Ishikawa (cell line): ENCODE data around the gene USP12.

Experiments used
- CEBPB ChIP-seq: IDR thresholded peaks from 2 replicates; pipeline ENCODE4 v1.6.1; 2012
- CREB1 ChIP-seq: IDR thresholded peaks from 2 replicates; pipeline ENCODE4 v1.6.1; 2012; ENCODE audit warnings: low read depth
- EGR1 ChIP-seq: IDR thresholded peaks from 2 replicates; pipeline ENCODE4 v1.6.1; 2012
- EP300 ChIP-seq: IDR thresholded peaks from 2 replicates; pipeline ENCODE4 v1.6.1; 2012; ENCODE audit warnings: borderline replicate concordance
- FOXM1 ChIP-seq: IDR thresholded peaks from 2 replicates; pipeline ENCODE4 v1.6.1; 2012; ENCODE audit warnings: low read depth, borderline replicate concordance
- MAX ChIP-seq: IDR thresholded peaks from 2 replicates; pipeline ENCODE4 v1.6.1; 2012
- NFIC ChIP-seq: IDR thresholded peaks from 2 replicates; pipeline ENCODE4 v1.6.1; 2012
- RAD21 ChIP-seq: IDR thresholded peaks from 2 replicates; pipeline ENCODE4 v1.6.1; 2012; ENCODE audit warnings: low read depth
- REST ChIP-seq: IDR thresholded peaks from 2 replicates; pipeline ENCODE4 v1.6.1; 2012; ENCODE audit warnings: low read depth, mild to moderate bottlenecking
- TAF1 ChIP-seq: IDR thresholded peaks from 2 replicates; pipeline ENCODE4 v1.6.1; 2012; ENCODE audit warnings: low read depth, mild to moderate bottlenecking
- TCF12 ChIP-seq: IDR thresholded peaks from 2 replicates; pipeline ENCODE4 v1.6.1; 2012; ENCODE audit warnings: low read depth
- TEAD4 ChIP-seq: IDR thresholded peaks from 2 replicates; pipeline ENCODE4 v1.6.1; 2012
- USF1 ChIP-seq: IDR thresholded peaks from 2 replicates; pipeline ENCODE4 v1.6.1; 2012
- YY1 ChIP-seq: IDR thresholded peaks from 2 replicates; pipeline ENCODE4 v1.6.1; 2012; ENCODE audit warnings: low read depth
- ZBTB7A ChIP-seq: IDR thresholded peaks from 2 replicates; pipeline ENCODE4 v1.6.1; 2012; ENCODE audit warnings: low read depth

Gene USP12

GRCh38 chr13:27128825-27129627, 42.6 kb downstream of the USP12 start:
- no peak for TF ChIP-seq TCF12
- no peak for TF ChIP-seq NFIC
- TF ChIP-seq TEAD4, result no peak
- TF ChIP-seq RAD21, result no peak
- no peak for TF ChIP-seq USF1
- TF ChIP-seq ZBTB7A, result no peak
- no peak for TF ChIP-seq REST
- TF ChIP-seq CEBPB, result no peak
- TF ChIP-seq EGR1, result no peak
- no peak for TF ChIP-seq MAX
- TF ChIP-seq EP300, result no peak
- TF ChIP-seq TAF1, result no peak
- no peak for TF ChIP-seq FOXM1
- no peak for TF ChIP-seq CREB1
- TF ChIP-seq YY1, result no peak

GRCh38 chr13:27126859-27127258, 44.8 kb downstream of the USP12 start:
- TF ChIP-seq YY1 (no peak), USF1 (no peak), TCF12 (no peak), REST (no peak), FOXM1 (no peak), TAF1 (no peak), ZBTB7A (no peak), RAD21 (no peak), MAX (no peak), NFIC (no peak), TEAD4 (no peak), EP300 (no peak), EGR1 (no peak)

- TF ChIP-seq REST, result no peak
- TF ChIP-seq TAF1, result no peak
- no peak for TF ChIP-seq NFIC
- TF ChIP-seq YY1, result no peak
- no peak for TF ChIP-seq MAX
- TF ChIP-seq EGR1, result no peak
- TF ChIP-seq EP300, result no peak
- TF ChIP-seq CREB1, result no peak
- no peak for TF ChIP-seq FOXM1
- TF ChIP-seq TCF12, result no peak
- TF ChIP-seq RAD21, result no peak
- no peak for TF ChIP-seq ZBTB7A
- TF ChIP-seq CEBPB, result no peak
- no peak for TF ChIP-seq TEAD4
- no peak for TF ChIP-seq USF1
These were observed 46.0 kb downstream of the USP12 start for GRCh38 chr13:27125357-27126282.
